DMS 273 treated with DMSO at 0.1 percent for 48 hours (cell line): ENCODE measurements around the gene REG3A.

ENCODE experiments used
- DNase-seq: peaks from one replicate; lab custom pipeline; 2025; lab: John Stamatoyannopoulos, UW

Gene REG3A

GRCh38 chr2:79120194-79120713 is 39.3 kb downstream of the REG3A start, which contains the start of gene REG1A:
TSS of gene REG1A (plus strand) at chr2:79120488. CDS start at chr2:79120862, 374 bp downstream.
- DNase-seq, result no peak

GRCh38 chr2:79116997-79117928 is 42.3 kb downstream of the REG3A start:
- DNase-seq, result no peak

- DNase-seq, result no peak
Measured at GRCh38 chr2:79114797-79115494, 44.6 kb downstream of the REG3A start.

GRCh38 chr2:79112269-79112668 is 47.3 kb downstream of the REG3A start:
- no peak for DNase-seq
